OCI-LY3 (cell line): ENCODE measurements around the gene LSM14A.
"Not testable (repeated sequence)": the region's sequence is repeated elsewhere in the genome, so short reads cannot be mapped to it uniquely, and the experiment has no call there.

Source experiments
- H2AFZ ChIP-seq: fragments of 200-600, 300-600 bp; shearing (Covaris generic); 2 replicates; pipeline ENCODE4 v1.6.0; 2014; ENCODE audit warnings: antibody characterized with exemption, low read depth, low read length
- H3K27ac ChIP-seq: fragments of 200-600, 300-600 bp; sonication (generic); 2 replicates; pipeline ENCODE4 v1.5.1; 2014; ENCODE audit warnings: mild to moderate bottlenecking, low read length, moderate library complexity, mixed read lengths
- H3K27me3 ChIP-seq: fragments of 200-600, 300-600 bp; sonication (generic); 2 replicates; pipeline ENCODE4 v1.6.1; 2014; ENCODE audit warnings: low read depth, low read length, mixed read lengths
- H3K36me3 ChIP-seq: fragments of 200-600, 300-600 bp; sonication (generic); replicated peaks from 2 replicates; pipeline ENCODE3; 2014; ENCODE audit warnings: low read depth, low read length, mixed read lengths
- H3K4me1 ChIP-seq: fragments of 300-600, 200-600 bp; sonication (generic); 2 replicates; pipeline ENCODE4 v1.6.1; 2014; ENCODE audit warnings: low read length, mixed read lengths
- H3K4me2 ChIP-seq: fragments of 200-600, 300-600 bp; sonication (generic); 2 replicates; pipeline ENCODE4 v1.6.1; 2014; ENCODE audit warnings: low read length, mixed read lengths
- H3K4me3 ChIP-seq: fragments of 300-600, 200-600 bp; sonication (generic); 2 replicates; pipeline ENCODE4 v1.5.1; 2014; ENCODE audit warnings: antibody characterized with exemption, mild to moderate bottlenecking, low read length, moderate library complexity
- H3K79me2 ChIP-seq: fragments of 300-600, 200-600 bp; shearing (Covaris generic); 2 replicates; pipeline ENCODE4 v1.6.1; 2014; ENCODE audit warnings: mild to moderate bottlenecking, low read length, mixed read lengths
- H3K9ac ChIP-seq: fragments of 300-600, 200-600 bp; shearing (Covaris generic); 2 replicates; pipeline ENCODE4 v1.6.0; 2014; ENCODE audit warnings: mild to moderate bottlenecking, low read length, moderate library complexity
- H3K9me3 ChIP-seq: fragments of 200-600, 300-600 bp; shearing (Covaris generic); 2 replicates; pipeline ENCODE4 v1.6.1; 2014; ENCODE audit warnings: low read length, mixed read lengths; ENCODE audit not compliant: insufficient read depth
- H4K20me1 ChIP-seq: fragments of 200-600, 300-600 bp; sonication (generic); 2 replicates; pipeline ENCODE4 v1.6.1; 2016; ENCODE audit warnings: low read length, mixed read lengths; ENCODE audit not compliant: insufficient read depth
- CTCF ChIP-seq: fragments of 200-600, 300-600 bp; sonication (generic); IDR thresholded peaks from 2 replicates; pipeline ENCODE4 v1.5.1; 2014; ENCODE audit warnings: antibody characterized with exemption, low read length, low read depth
- EZH2phosphoT487 ChIP-seq: fragments of 200-600 bp; shearing (Covaris generic); IDR thresholded peaks from 2 replicates; pipeline ENCODE4 v1.6.1; 2018; ENCODE audit warnings: antibody characterized with exemption, mixed run types, low read depth

LSM14A gene

GRCh38 chr19:34215666-34216038 is 43.3 kb downstream of the LSM14A start:
- TF ChIP-seq EZH2phosphoT487 (no peak), CTCF (no peak)
- H3K9me3 ChIP-seq: no peaks in the 10 kb centered on the region
- H3K9ac ChIP-seq: no peak overlapping the region
- H3K36me3 ChIP-seq: peaks cover 50% of the 10 kb centered on the region
- H3K4me3 ChIP-seq: no peak overlapping the region
- peaks cover 44% of the 10 kb centered on the region for H3K79me2 ChIP-seq
- no peaks in the 10 kb centered on the region for H3K27me3 ChIP-seq
- no peak overlapping the region for H3K4me2 ChIP-seq
- peaks cover 12% of the 10 kb centered on the region for H4K20me1 ChIP-seq
- H3K4me1 ChIP-seq: peaks cover 12% of the 10 kb centered on the region
- no peak overlapping the region for H3K27ac ChIP-seq
- H2AFZ ChIP-seq: no peak overlapping the region

GRCh38 chr19:34216745-34217219 is 44.5 kb downstream of the LSM14A start:
- H4K20me1 ChIP-seq: peaks cover 12% of the 10 kb centered on the region
- H3K79me2 ChIP-seq: peaks cover 39% of the 10 kb centered on the region
- peaks cover 12% of the 10 kb centered on the region for H3K4me1 ChIP-seq
- H3K9ac ChIP-seq, H2AFZ ChIP-seq, H3K4me2 ChIP-seq, H3K4me3 ChIP-seq, H3K27ac ChIP-seq, H3K9me3 ChIP-seq, H3K27me3 ChIP-seq: not testable (repeated sequence)
- peaks cover 52% of the 10 kb centered on the region for H3K36me3 ChIP-seq

DNA sequence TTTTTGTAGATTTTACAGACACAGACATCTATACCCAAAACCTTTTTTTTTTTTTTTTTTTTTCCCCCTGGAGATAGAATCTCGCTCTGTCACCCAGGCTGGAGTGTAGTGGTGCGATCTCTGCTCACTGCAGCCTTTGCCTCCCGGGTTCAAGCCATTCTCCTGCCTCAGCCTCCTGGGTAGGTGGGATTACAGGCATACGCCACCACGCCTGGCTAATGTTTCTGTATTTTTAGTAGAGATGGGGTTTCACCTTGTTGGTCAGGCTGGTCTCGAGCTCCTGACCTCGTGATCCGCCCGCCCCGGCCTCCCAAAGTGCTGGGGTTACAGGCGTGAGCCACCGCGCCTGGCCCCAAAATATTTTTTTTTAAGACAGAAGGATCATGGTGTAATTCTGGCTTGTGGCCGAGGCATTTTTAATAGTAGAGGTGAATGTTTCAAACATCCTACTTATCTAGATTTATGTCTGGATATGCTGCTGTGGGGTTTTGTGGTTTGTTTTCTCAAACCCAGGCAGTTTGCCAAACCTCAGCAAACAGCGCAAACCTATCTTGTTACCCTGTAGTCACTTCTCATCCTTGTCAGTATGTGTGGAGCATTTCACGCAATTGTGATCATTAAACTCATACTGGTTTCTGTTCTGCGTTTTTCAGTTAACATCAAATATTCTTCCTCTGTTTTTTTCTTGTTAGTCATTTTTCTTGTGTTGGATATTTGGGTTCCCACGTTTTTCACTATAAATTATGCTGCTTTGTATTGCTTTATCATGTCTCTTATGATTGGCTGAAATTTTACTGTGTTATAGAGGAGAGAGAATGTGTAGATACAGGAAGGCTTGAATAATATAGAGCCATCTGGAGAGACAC is 45.9 kb downstream of the LSM14A start:
- H3K9me3 ChIP-seq: no peaks in the 10 kb centered on the region
- H4K20me1 ChIP-seq: peaks cover 19% of the 10 kb centered on the region
- peaks cover 12% of the 10 kb centered on the region for H3K4me1 ChIP-seq
- H3K27ac ChIP-seq: peak overlapping the region; percentile 34
- H3K9ac ChIP-seq: no peak overlapping the region
- H3K4me2 ChIP-seq: 0 out of 2 replicates have a peak overlapping the region, but pooled peaks have one; percentile 3
- H3K79me2 ChIP-seq: peaks cover 38% of the 10 kb centered on the region
- H3K27me3 ChIP-seq: no peaks in the 10 kb centered on the region
- no peak for TF ChIP-seq EZH2phosphoT487
- TF ChIP-seq CTCF: no peak
- H2AFZ ChIP-seq: no peak overlapping the region
- peaks cover 54% of the 10 kb centered on the region for H3K36me3 ChIP-seq
- no peak overlapping the region for H3K4me3 ChIP-seq

- H4K20me1 ChIP-seq: peaks cover 19% of the 10 kb centered on the region
- no peak overlapping the region for H3K4me2 ChIP-seq
- peak overlapping the region; percentile 34 for H3K27ac ChIP-seq
- H3K79me2 ChIP-seq: peaks cover 36% of the 10 kb centered on the region
- peaks cover 12% of the 10 kb centered on the region for H3K4me1 ChIP-seq
- H2AFZ ChIP-seq: no peak overlapping the region
- H3K9me3 ChIP-seq: no peaks in the 10 kb centered on the region
- peaks cover 56% of the 10 kb centered on the region for H3K36me3 ChIP-seq
- no peak overlapping the region for H3K9ac ChIP-seq
- no peaks in the 10 kb centered on the region for H3K27me3 ChIP-seq
- no peak overlapping the region for H3K4me3 ChIP-seq
- TF ChIP-seq CTCF (no peak), EZH2phosphoT487 (no peak)
These were observed 46.5 kb downstream of the LSM14A start for GRCh38 chr19:34218818-34219164.
